Bronchial epithelial cell (primary cell): ENCODE data around the gene DYSF. TPM values are rescaled to one million over a fixed set of nuclear protein-coding genes. Genes with fewer than 3 reads are reported as not detected.
A peak's percentile ranks its signal among the peaks of the same experiment; 100 is the strongest.

Experiments
- DNase-seq: peaks from one replicate; pipeline ENCODE4 v3.0.0-alpha.2; 2010; ENCODE audit warnings: low read depth
- FAIRE-seq: peaks from 2 replicates; lab custom pipeline; 2011; peaks lifted over from hg19 to GRCh38; lab: Jason Lieb, UNC
- H3K27me3 ChIP-seq: 2 replicates; pipeline ENCODE4 v1.5.1; 2011; ENCODE audit warnings: low read length; ENCODE audit not compliant: control insufficient read depth, insufficient read depth
- H3K36me3 ChIP-seq: 2 replicates; pipeline ENCODE4 v1.5.1; 2011; ENCODE audit warnings: low read length; ENCODE audit not compliant: control insufficient read depth, insufficient read depth
- H3K4me3 ChIP-seq: 2 replicates; pipeline ENCODE4 v1.5.1; 2011; ENCODE audit warnings: mild to moderate bottlenecking, low read depth, low read length, control low read depth
- total RNA-seq: library from RNA; depleted of rRNA; stranded (reverse); fragments of >200 nt; gene quantifications from 2 replicates; pipeline ENCODE4 v1.2.1, GENCODE V29; 2014
- TF ChIP-seq, protein P1 (sequence below): IDR thresholded peaks from 2 replicates; pipeline ENCODE4 v1.5.1; 2011; ENCODE audit warnings: mild to moderate bottlenecking, moderate library complexity, low read length, control low read depth, inconsistent platforms; ENCODE audit not compliant: insufficient read depth, severe bottlenecking

The DYSF gene
- total RNA-seq, 1 donor from 2014 or later, result under 0.01 TPM

- Histone ChIP-seq H3K36me3 (no peaks in the 10 kb centered on the region), H3K4me3 (no peak overlapping the region), H3K27me3 (no peaks in the 10 kb centered on the region)
- DNase-seq (no peak), FAIRE-seq (no peak)
- TF ChIP-seq, protein P1, sequence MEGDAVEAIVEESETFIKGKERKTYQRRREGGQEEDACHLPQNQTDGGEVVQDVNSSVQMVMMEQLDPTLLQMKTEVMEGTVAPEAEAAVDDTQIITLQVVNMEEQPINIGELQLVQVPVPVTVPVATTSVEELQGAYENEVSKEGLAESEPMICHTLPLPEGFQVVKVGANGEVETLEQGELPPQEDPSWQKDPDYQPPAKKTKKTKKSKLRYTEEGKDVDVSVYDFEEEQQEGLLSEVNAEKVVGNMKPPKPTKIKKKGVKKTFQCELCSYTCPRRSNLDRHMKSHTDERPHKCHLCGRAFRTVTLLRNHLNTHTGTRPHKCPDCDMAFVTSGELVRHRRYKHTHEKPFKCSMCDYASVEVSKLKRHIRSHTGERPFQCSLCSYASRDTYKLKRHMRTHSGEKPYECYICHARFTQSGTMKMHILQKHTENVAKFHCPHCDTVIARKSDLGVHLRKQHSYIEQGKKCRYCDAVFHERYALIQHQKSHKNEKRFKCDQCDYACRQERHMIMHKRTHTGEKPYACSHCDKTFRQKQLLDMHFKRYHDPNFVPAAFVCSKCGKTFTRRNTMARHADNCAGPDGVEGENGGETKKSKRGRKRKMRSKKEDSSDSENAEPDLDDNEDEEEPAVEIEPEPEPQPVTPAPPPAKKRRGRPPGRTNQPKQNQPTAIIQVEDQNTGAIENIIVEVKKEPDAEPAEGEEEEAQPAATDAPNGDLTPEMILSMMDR, result no peak
These were observed 54.1 kb downstream of the DYSF start for GRCh38 chr2:71507476-71507875.

DNA sequence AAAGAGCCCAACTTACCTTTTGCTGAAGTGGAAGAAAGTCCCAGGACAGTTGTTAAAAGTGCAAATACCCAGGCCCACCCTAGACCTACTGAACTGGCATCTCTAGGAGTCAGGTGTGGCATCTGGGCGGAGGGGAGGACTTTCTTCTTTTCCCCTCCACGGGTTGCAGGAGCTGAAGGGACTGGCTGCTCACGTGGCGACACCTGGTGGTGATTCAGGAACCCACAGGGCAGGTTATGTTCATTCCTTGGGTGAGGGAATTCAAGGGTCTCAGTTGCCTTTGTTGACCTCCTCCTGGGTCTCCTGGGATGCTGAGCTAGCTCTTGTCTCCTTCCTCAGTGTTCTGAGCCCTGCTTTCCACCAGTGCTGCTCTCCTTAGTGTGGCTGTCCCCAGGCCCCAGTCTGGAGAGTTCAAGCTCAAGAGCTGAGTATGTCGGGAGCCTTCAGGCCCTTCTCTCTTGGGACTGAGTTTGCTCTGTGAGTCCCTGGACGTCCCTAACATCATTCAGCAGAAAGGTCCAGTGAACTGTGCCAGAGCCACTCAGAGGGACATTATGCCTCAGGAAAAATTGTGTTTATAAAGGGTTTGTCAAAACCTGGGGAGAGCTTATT lies 56.9 kb downstream of the DYSF start:
- TF ChIP-seq, protein P1, result peak; percentile 93
- DNase-seq (peak; percentile 43), FAIRE-seq (peak; percentile 36)
- Histone ChIP-seq H3K27me3 (no peaks in the 10 kb centered on the region), H3K36me3 (no peaks in the 10 kb centered on the region), H3K4me3 (no peak overlapping the region)

GRCh38 chr2:71510938-71511337 lies 57.6 kb downstream of the DYSF start:
- Histone ChIP-seq H3K36me3 (no peaks in the 10 kb centered on the region), H3K27me3 (no peaks in the 10 kb centered on the region), H3K4me3 (no peak overlapping the region)
- no peak for FAIRE-seq
- DNase-seq, result no peak
- TF ChIP-seq, protein P1, result no peak

- TF ChIP-seq, protein P1, result no peak
- Histone ChIP-seq H3K27me3 (no peaks in the 10 kb centered on the region), H3K36me3 (no peaks in the 10 kb centered on the region), H3K4me3 (no peak overlapping the region)
- FAIRE-seq (no peak), DNase-seq (no peak)
These were observed 58.4 kb downstream of the DYSF start for GRCh38 chr2:71511776-71512175.

DNA sequence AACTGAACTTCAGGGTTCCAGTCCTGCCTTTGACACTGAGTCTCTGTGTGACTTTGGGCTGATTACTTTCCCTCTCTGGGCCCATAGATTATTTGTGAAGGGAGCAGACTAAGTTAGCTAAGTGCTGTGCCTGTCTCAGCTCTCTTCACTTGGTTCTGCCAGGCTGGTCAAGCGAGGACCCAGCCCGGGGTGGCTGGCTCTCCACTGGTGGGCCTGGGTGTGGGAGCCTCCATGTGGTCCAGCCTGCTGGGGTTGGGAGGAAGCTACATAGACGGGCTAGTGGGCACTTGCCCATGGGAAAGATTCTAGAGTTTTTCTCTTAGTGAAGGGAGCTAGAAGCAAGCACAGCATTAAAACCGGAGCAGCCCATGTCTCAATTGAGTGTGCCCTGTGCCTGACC lies 59.0 kb downstream of the DYSF start:
- TF ChIP-seq, protein P1, result no peak
- no peaks in the 10 kb centered on the region for H3K36me3 ChIP-seq
- FAIRE-seq (no peak), DNase-seq (no peak)
- no peak overlapping the region for H3K4me3 ChIP-seq
- H3K27me3 ChIP-seq, result no peaks in the 10 kb centered on the region

DNA sequence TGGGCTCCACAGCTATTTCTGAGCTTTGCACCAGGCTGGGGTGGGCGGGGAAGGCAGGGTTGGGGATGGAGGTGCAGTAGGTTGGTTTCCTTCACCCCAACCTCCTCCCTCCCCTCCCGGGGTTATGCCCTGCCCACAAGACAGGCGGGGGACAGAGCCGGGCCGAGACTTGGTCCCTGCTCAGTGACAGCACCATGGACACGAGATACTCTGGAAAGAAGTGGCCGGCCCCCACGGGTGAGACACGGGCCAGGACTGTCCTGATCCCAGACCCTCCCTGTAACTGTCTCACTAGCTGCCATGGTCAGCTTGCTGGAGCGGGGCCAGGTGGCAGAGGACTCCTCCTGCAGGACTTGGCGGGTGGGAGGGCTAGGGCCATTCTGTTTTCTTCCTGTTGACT lies 59.7 kb downstream of the DYSF start:
- TF ChIP-seq, protein P1, result no peak
- DNase-seq (no peak), FAIRE-seq (no peak)
- Histone ChIP-seq H3K27me3 (no peaks in the 10 kb centered on the region), H3K4me3 (no peak overlapping the region), H3K36me3 (no peaks in the 10 kb centered on the region)
